ENCODE results near the gene PODXL2.

GRCh38 chr3:127585163-127585812 is 43.7 kb upstream of the PODXL2 start:
- no peak for TF ChIP-seq POLR2A (IDR thresholded peaks at IDR 0.05; ENCODE audit: low read depth, low read length)
- no peak for TF ChIP-seq POLR2AphosphoS5 (IDR thresholded peaks at IDR 0.05; ENCODE audit: low read depth, low read length)
- TF ChIP-seq TAF1 (IDR thresholded peaks at IDR 0.05; ENCODE audit: borderline replicate concordance, low read depth, low read length), result no peak
